Activated CD4-positive, alpha-beta memory T cell treated with anti-CD3 and anti-CD28 coated beads, Interleukin-2, amount 10 ng/mL, durations not matched to agents 7 days and 5 days (primary cell): ENCODE data around the gene EML4. TPM values are rescaled to one million over a fixed set of nuclear protein-coding genes. Genes with fewer than 3 reads are reported as not detected.

Experiments used
- CTCF ChIA-PET: fragments of 350-600 bp; sonication (Branson Sonifier 250); formaldehyde crosslinking; loops from one replicate; lab custom pipeline; 2021; ENCODE audit warnings: antibody characterized with exemption, inconsistent platforms; lab: Charles Lee
- POLR2A ChIA-PET: fragments of 350-600 bp; sonication (Branson Sonifier 250); formaldehyde crosslinking; loops from one replicate; lab custom pipeline; 2021; ENCODE audit warnings: antibody characterized with exemption; lab: Charles Lee
- DNase-seq: peaks from one replicate; pipeline ENCODE4 v3.0.0-alpha.2; 2020
- H3K27ac Mint-ChIP-seq: one replicate; pipeline ENCODE4 v1.8.0; 2021; ENCODE audit warnings: mild to moderate bottlenecking, mixed read lengths
- H3K27me3 Mint-ChIP-seq: one replicate; pipeline ENCODE4 v1.8.0; 2021; ENCODE audit warnings: mixed read lengths
- H3K36me3 Mint-ChIP-seq: one replicate; pipeline ENCODE4 v1.8.0; 2021; ENCODE audit warnings: low read depth, mixed read lengths
- H3K4me1 Mint-ChIP-seq: one replicate; pipeline ENCODE4 v1.8.0; 2021; ENCODE audit warnings: mixed read lengths
- H3K4me3 Mint-ChIP-seq: one replicate; pipeline ENCODE4 v1.8.0; 2021; ENCODE audit warnings: mild to moderate bottlenecking, mixed read lengths
- H3K9me3 Mint-ChIP-seq: one replicate; pipeline ENCODE4 v1.8.0; 2021; ENCODE audit warnings: mixed read lengths
- total RNA-seq, 2 experiments: library from RNA; stranded (reverse); gene quantifications; one replicate each; pipeline ENCODE4 v1.2.3, GENCODE V29; 2021

The EML4 gene
- total RNA-seq, 2 experiments from 2014 or later: 130 to 133 TPM

- no peak overlapping the region for H3K27ac Mint-ChIP-seq
- H3K27me3 Mint-ChIP-seq: no peaks in the 10 kb centered on the region
- peaks cover 6% of the 10 kb centered on the region for H3K36me3 Mint-ChIP-seq
- ChIA-PET CTCF (interaction anchor here (1.0 to 5.1 kb wide), 3 partner anchors 22 to 144 kb away, joined by 3 to 39 read pairs (median 3); no protein-coding TSS in a partner anchor), POLR2A (interaction anchor here (0.9 kb wide), 1 partner anchor 9 kb away, joined by 3 read pairs; no protein-coding TSS in a partner anchor)
- H3K4me1 Mint-ChIP-seq: peaks cover 37% of the 10 kb centered on the region
- no peaks in the 10 kb centered on the region for H3K9me3 Mint-ChIP-seq
- DNase-seq: no peak
- no peak overlapping the region for H3K4me3 Mint-ChIP-seq
These were observed 70.1 kb downstream of the EML4 start for GRCh38 chr2:42239289-42239661.

GRCh38 chr2:42239811-42240210 lies 70.7 kb downstream of the EML4 start:
- peaks cover 42% of the 10 kb centered on the region for H3K4me1 Mint-ChIP-seq
- H3K4me3 Mint-ChIP-seq: no peak overlapping the region
- peaks cover 10% of the 10 kb centered on the region for H3K36me3 Mint-ChIP-seq
- no peaks in the 10 kb centered on the region for H3K27me3 Mint-ChIP-seq
- no peak for DNase-seq
- H3K27ac Mint-ChIP-seq: no peak overlapping the region
- no peaks in the 10 kb centered on the region for H3K9me3 Mint-ChIP-seq
- ChIA-PET POLR2A (interaction anchor here (0.9 kb wide), 1 partner anchor 10 kb away, joined by 3 read pairs; no protein-coding TSS in a partner anchor), CTCF (interaction anchor here (1.0 to 5.1 kb wide), 4 partner anchors 21 to 152 kb away, joined by 3 to 39 read pairs (median 3); no protein-coding TSS in a partner anchor)

GRCh38 chr2:42241517-42241916 lies 72.4 kb downstream of the EML4 start:
- H3K4me3 Mint-ChIP-seq: no peak overlapping the region
- POLR2A ChIA-PET: interaction anchor here (1.1 kb wide), 1 partner anchor 8 kb away, joined by 4 read pairs; no protein-coding TSS in a partner anchor
- H3K36me3 Mint-ChIP-seq: peaks cover 20% of the 10 kb centered on the region
- H3K27me3 Mint-ChIP-seq: no peaks in the 10 kb centered on the region
- CTCF ChIA-PET: interaction anchor here (1.0 to 5.1 kb wide), 5 partner anchors 9 to 372 kb away, joined by 3 to 39 read pairs (median 3); no protein-coding TSS in a partner anchor
- no peak for DNase-seq
- H3K4me1 Mint-ChIP-seq: peaks cover 40% of the 10 kb centered on the region
- no peak overlapping the region for H3K27ac Mint-ChIP-seq
- H3K9me3 Mint-ChIP-seq: no peaks in the 10 kb centered on the region

GRCh38 chr2:42243297-42243696 lies 74.1 kb downstream of the EML4 start:
- H3K27ac Mint-ChIP-seq: no peak overlapping the region
- H3K9me3 Mint-ChIP-seq: no peaks in the 10 kb centered on the region
- peaks cover 24% of the 10 kb centered on the region for H3K36me3 Mint-ChIP-seq
- H3K4me3 Mint-ChIP-seq: no peak overlapping the region
- POLR2A ChIA-PET: no interaction called here
- H3K27me3 Mint-ChIP-seq: no peaks in the 10 kb centered on the region
- CTCF ChIA-PET: interaction anchor here (0.7 to 0.9 kb wide), 2 partner anchors 18 to 149 kb away, joined by 3 to 4 read pairs; no protein-coding TSS in a partner anchor
- H3K4me1 Mint-ChIP-seq: peaks cover 33% of the 10 kb centered on the region
- no peak for DNase-seq

- Mint-ChIP-seq H3K27me3 (no peaks in the 10 kb centered on the region), H3K4me1 (peaks cover 27% of the 10 kb centered on the region), H3K9me3 (no peaks in the 10 kb centered on the region), H3K27ac (no peak overlapping the region), H3K4me3 (no peak overlapping the region), H3K36me3 (peaks cover 28% of the 10 kb centered on the region)
- DNase-seq: no peak
- ChIA-PET POLR2A (no interaction called here), CTCF (interaction anchor here (1.1 kb wide), 1 partner anchor 20 kb away, joined by 4 read pairs; no protein-coding TSS in a partner anchor)
These were observed 75.4 kb downstream of the EML4 start for GRCh38 chr2:42244520-42244919.

GRCh38 chr2:42245396-42245795 lies 76.2 kb downstream of the EML4 start:
- Mint-ChIP-seq H3K27ac (no peak overlapping the region), H3K4me1 (peaks cover 23% of the 10 kb centered on the region)
- POLR2A ChIA-PET: no interaction called here

GRCh38 chr2:42246562-42246961 lies 77.4 kb downstream of the EML4 start:
- Mint-ChIP-seq H3K4me1 (peaks cover 16% of the 10 kb centered on the region), H3K36me3 (peaks cover 42% of the 10 kb centered on the region), H3K27ac (no peak overlapping the region), H3K27me3 (no peaks in the 10 kb centered on the region), H3K9me3 (no peaks in the 10 kb centered on the region), H3K4me3 (no peak overlapping the region)
- POLR2A ChIA-PET: no interaction called here
- DNase-seq: no peak
- CTCF ChIA-PET: no interaction called here

More at GRCh38 chr2:42245396-42245795, 76.2 kb downstream of the EML4 start:
- Mint-ChIP-seq H3K36me3 (peaks cover 36% of the 10 kb centered on the region), H3K27me3 (no peaks in the 10 kb centered on the region), H3K4me3 (no peak overlapping the region), H3K9me3 (no peaks in the 10 kb centered on the region)
- no peak for DNase-seq
- CTCF ChIA-PET: no interaction called here

- ChIA-PET POLR2A (no interaction called here), CTCF (interaction anchor here (0.6 kb wide), 1 partner anchor 11 kb away, joined by 3 read pairs; no protein-coding TSS in a partner anchor)
- Mint-ChIP-seq H3K36me3 (peaks cover 62% of the 10 kb centered on the region), H3K27ac (no peak overlapping the region), H3K4me3 (no peak overlapping the region), H3K4me1 (peaks cover 11% of the 10 kb centered on the region), H3K9me3 (no peaks in the 10 kb centered on the region), H3K27me3 (no peaks in the 10 kb centered on the region)
- no peak for DNase-seq
These were observed 79.7 kb downstream of the EML4 start for GRCh38 chr2:42248846-42249245.

GRCh38 chr2:42249284-42249683 lies 80.1 kb downstream of the EML4 start:
- POLR2A ChIA-PET: no interaction called here
- Mint-ChIP-seq H3K4me1 (peaks cover 14% of the 10 kb centered on the region), H3K27ac (no peak overlapping the region), H3K4me3 (no peak overlapping the region), H3K27me3 (no peaks in the 10 kb centered on the region), H3K9me3 (no peaks in the 10 kb centered on the region), H3K36me3 (peaks cover 66% of the 10 kb centered on the region)
- no peak for DNase-seq
- CTCF ChIA-PET: interaction anchor here (0.6 kb wide), 1 partner anchor 11 kb away, joined by 3 read pairs; no protein-coding TSS in a partner anchor

GRCh38 chr2:42249887-42250286 lies 80.7 kb downstream of the EML4 start:
- CTCF ChIA-PET: no interaction called here
- Mint-ChIP-seq H3K9me3 (no peaks in the 10 kb centered on the region), H3K4me3 (no peak overlapping the region), H3K27me3 (no peaks in the 10 kb centered on the region), H3K4me1 (peaks cover 13% of the 10 kb centered on the region), H3K36me3 (peaks cover 67% of the 10 kb centered on the region), H3K27ac (no peak overlapping the region)
- POLR2A ChIA-PET: interaction anchor here (1.2 kb wide), 1 partner anchor 50 kb away, joined by 3 read pairs; no protein-coding TSS in a partner anchor
- DNase-seq: no peak

- H3K9me3 Mint-ChIP-seq: no peaks in the 10 kb centered on the region
- ChIA-PET CTCF (interaction anchor here (1.0 kb wide), 1 partner anchor 9 kb away, joined by 3 read pairs; no protein-coding TSS in a partner anchor), POLR2A (interaction anchor here (1.2 kb wide), 1 partner anchor 49 kb away, joined by 3 read pairs; no protein-coding TSS in a partner anchor)
- peaks cover 17% of the 10 kb centered on the region for H3K4me1 Mint-ChIP-seq
- H3K36me3 Mint-ChIP-seq: peaks cover 67% of the 10 kb centered on the region
- no peak overlapping the region for H3K4me3 Mint-ChIP-seq
- no peak overlapping the region for H3K27ac Mint-ChIP-seq
- no peak for DNase-seq
- no peaks in the 10 kb centered on the region for H3K27me3 Mint-ChIP-seq
These were observed 81.8 kb downstream of the EML4 start for GRCh38 chr2:42250925-42251324.

- no peaks in the 10 kb centered on the region for H3K9me3 Mint-ChIP-seq
- ChIA-PET POLR2A (no interaction called here), CTCF (interaction anchor here (0.9 to 1.0 kb wide), 2 partner anchors 152 to 162 kb away, joined by 3 to 4 read pairs; no protein-coding TSS in a partner anchor)
- no peak overlapping the region for H3K4me3 Mint-ChIP-seq
- H3K27ac Mint-ChIP-seq: no peak overlapping the region
- DNase-seq: no peak
- no peaks in the 10 kb centered on the region for H3K27me3 Mint-ChIP-seq
- peaks cover 29% of the 10 kb centered on the region for H3K4me1 Mint-ChIP-seq
- peaks cover 61% of the 10 kb centered on the region for H3K36me3 Mint-ChIP-seq
These were observed 83.3 kb downstream of the EML4 start for GRCh38 chr2:42252464-42252863.

- ChIA-PET CTCF (no interaction called here), POLR2A (no interaction called here)
- peaks cover 31% of the 10 kb centered on the region for H3K4me1 Mint-ChIP-seq
- no peaks in the 10 kb centered on the region for H3K9me3 Mint-ChIP-seq
- no peak for DNase-seq
- H3K27me3 Mint-ChIP-seq: no peaks in the 10 kb centered on the region
- peaks cover 71% of the 10 kb centered on the region for H3K36me3 Mint-ChIP-seq
- H3K27ac Mint-ChIP-seq: no peak overlapping the region
- H3K4me3 Mint-ChIP-seq: no peak overlapping the region
These were observed 85.2 kb downstream of the EML4 start for GRCh38 chr2:42254186-42254895.
